DMS53 treated with DMSO at 0.1 percent for 48 hours (cell line): Measurements from ENCODE around the gene NPEPPS.

Experiments used
- DNase-seq: peaks from one replicate; lab custom pipeline; 2025; ENCODE audit not compliant: unreplicated experiment; lab: John Stamatoyannopoulos, UW

Gene NPEPPS

DNA sequence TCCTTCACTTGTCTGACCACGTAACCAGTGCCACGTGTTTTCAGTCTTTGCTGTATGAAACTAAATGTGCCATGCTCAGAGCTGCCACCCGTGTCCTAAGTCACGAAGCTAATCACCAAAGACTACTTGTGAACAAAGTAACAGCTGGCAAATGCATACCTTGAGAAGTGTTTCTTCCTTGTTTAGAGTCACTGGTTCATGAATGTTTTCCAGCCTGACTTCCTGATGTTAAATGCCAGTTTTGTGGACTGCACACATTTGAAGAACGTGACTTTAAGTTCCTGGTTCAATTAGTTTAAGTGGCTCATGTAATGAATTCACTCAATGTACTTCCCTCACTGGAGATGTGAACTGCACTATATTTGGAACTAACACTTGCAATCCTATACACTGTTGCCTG is 98.9 kb downstream of the NPEPPS start:
- DNase-seq = no peak

DNA sequence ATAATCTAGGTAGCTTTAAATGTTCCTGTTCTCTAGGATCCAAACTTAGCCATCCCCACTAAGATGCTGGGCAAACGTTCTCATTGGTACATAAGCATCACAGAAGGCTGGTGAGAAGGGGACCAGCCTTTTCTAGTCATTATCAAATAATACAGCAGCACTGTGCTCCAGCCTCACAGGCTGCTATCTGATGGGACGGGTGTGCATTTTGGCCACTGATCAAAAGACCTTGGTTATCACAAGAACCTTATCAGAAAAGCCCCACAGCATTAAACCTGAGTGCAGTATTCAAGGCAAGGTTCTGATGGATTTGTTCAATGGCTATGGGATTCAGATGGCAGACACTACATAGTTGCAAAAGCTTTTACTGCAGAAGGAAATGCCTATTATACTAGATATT is 99.7 kb downstream of the NPEPPS start:
- no peak for DNase-seq

DNA sequence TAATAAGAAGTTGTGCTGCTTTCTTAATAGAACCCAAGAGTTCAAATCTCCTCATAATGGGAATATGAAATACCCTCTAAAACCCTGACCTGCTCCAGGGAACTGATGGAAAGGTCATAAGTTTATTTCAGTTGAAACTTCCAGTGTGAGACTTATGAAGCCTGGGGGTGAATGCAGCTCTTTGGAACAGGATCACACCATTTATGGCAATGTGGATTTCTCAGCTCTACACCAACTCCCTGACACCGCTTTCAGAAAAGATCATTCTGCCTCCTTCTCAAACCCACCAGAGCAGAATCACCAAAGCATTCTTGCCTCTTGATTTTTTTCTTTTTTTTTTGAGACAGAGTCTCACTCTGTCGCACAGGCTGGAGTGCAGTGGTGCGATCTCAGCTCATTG is 102.1 kb downstream of the NPEPPS start:
- no peak for DNase-seq

DNA sequence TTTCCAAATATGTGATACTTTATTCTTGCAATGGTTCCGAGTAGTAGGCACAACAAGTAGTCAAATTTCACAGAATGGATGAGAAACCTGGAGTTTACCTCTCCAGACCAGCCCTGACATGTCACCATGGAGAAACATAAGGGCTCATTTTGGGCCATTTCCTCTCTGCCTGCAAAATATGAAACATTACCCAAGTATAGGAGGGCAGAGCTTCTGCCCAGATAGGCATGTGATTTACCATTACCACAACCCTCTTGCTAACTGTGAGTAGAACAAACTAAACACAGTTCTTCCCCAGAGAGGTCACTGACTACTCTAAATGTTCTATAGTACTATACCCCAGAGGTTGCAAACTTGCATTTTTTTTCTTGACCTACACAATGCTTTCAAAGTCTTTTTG is 103.1 kb downstream of the NPEPPS start:
- DNase-seq = no peak

DNA sequence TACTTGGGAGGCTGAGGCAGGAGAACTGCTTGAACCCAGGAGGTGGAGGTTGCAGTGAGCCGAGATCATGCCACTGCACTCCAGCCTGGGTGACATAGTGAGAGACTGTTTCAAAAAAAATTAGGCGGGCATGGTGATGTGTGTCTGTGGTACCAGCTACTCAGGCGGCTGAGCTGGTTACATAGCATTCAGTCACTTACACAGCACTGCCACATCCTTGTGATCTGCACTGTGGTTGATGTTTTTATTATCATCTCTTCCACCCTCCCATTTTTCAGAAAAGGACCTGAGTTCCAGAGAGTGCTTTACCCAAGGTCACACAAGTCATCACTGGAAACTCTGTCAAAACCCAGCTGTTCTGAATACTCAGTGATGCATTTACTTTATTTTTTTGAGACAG is 104.0 kb downstream of the NPEPPS start:
- DNase-seq = no peak

DNA sequence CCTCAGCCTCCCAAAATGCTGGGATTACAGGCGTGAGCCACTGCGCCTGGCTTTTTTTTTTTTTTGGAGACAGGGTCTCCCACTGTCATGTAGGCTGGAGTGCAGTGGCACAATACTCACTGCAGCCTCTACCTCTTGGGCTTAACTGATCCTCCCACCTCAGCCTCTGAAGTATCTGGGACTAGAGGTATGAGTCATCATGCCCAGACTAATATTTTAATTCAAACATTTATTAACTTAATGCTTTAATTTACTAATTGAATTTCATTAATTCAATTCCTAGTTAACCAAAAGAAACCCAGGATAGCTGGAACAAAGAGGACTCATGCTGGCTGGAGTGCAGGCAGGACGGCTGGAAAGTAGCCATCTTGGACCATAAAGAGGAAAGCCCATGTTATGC is 104.8 kb downstream of the NPEPPS start:
- no peak for DNase-seq

DNA sequence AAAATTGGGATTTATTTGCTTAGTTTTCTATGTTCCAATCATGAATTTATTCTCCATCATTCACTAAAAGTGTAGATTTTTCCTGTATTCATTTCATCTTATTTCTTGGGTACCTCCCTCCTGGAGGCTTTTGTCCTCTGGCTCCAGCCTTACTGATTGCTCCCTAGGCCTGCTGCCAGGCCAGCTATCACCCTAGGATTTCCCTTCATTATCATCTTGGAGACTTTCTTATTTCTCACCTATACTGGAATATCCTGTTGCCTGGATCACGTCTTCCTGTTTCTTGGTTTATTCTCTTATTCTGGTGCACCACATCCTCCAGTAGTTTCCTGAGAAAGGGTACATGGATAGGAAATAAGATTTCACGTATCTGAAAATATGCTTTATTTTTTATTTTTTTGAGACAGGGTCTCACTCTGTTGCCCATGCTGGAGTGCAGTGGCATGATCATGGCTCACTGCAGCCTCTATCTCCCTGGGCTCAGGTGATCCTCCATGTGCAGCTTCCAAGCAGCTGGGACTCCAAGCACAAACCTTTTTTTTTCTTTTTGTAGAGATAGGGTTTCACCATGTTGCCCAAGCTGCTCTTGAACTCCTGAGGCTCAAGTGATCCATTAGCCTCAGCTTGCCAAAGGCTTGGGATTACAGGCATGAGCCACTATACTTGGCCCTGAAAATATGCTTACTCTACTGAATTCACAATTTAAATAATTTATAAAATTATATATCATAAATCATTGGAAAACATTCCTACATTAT is 105.5 kb downstream of the NPEPPS start:
- DNase-seq = no peak

DNA sequence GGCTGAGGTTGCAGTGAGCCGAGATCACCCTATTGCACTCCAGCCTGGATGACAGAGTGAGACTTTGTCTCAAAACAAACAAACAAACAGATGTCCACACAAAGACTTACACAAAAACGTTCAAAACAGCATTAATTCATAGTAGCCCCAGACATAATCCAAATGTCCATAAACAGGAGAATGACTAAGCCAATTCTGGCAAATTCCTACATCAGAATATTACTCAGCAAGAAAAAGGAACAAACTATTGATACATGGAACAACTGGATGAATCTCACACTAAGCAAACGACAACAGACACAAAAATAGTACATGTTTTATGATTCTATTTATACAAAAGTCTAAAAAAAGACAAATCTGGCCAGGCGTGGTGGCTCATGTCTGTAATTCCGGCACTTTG is 108.0 kb downstream of the NPEPPS start:
- DNase-seq = no peak

DNA sequence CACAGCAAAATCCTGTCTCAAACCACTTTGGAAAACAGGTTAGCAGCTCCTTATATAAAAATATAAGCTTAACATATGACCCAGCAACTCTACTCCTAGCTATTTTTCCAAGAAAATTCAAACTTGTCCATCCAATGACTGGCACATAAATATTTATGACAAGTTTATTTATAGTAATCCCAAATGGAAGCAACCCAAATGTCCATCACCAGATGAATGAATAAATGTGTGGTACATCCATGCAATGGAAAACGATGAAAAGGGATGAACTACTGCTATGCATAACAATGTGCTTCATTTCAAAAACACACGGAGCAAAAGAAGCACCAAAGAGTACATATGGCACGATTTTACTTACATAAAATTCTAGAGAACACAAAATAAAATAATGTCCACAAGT is 109.2 kb downstream of the NPEPPS start:
- no peak for DNase-seq

DNA sequence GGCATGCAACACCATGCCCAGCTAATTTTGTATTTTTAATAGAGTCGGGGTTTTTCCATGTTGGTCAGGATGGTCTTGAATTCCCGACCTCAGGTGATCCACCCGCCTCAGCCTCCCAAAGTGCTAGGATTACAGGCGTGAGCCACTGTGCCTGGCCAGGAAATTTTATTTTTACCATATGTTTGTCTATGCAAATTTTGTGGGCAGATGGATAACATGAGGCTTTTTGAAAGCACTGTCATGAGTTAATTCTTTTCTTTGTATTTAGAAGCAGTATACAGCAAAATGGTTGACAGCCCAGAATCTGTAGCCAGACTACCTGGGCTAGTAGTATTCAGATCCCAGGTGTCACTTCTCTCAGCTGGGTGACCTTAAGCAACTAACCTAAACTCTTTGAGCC is 110.3 kb downstream of the NPEPPS start:
- no peak for DNase-seq

DNA sequence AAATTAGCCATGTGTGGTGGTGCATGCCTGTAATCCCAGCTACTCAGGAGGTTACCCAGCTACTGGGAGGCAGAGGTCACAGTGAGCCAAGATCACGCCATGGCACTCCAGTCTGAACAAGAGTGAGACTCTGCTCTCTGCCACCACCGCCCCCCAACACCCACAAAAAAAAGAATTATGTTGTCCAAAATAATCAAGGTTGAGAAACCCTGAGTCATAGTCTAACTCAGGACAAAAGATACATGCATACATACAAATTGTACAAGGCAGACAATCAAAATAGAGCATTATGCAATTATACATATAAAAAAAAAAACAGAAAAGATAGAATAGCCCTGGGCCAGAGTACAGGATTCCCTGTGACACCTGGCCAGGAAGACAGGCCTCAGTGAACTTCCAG is 112.2 kb downstream of the NPEPPS start:
- DNase-seq = no peak

DNA sequence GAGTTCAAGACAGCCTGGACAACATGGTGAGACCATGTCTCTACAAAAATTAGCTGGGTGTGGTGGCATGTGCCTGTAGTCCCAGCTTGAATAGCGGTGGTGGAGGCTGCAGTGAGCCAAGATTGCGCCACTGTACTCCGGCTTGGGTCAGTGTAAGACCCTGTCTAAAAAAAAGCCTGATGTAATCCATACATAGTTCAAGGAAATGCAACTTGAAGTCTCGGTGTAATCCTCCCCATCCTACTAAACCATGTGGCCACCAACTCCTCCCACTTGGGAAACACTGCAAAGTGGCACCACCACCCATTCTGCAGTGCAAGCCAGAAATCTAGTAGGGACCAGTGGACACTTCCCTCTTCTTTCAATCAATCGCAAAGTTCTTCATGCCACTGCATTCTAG is 113.4 kb downstream of the NPEPPS start:
- no peak for DNase-seq

DNA sequence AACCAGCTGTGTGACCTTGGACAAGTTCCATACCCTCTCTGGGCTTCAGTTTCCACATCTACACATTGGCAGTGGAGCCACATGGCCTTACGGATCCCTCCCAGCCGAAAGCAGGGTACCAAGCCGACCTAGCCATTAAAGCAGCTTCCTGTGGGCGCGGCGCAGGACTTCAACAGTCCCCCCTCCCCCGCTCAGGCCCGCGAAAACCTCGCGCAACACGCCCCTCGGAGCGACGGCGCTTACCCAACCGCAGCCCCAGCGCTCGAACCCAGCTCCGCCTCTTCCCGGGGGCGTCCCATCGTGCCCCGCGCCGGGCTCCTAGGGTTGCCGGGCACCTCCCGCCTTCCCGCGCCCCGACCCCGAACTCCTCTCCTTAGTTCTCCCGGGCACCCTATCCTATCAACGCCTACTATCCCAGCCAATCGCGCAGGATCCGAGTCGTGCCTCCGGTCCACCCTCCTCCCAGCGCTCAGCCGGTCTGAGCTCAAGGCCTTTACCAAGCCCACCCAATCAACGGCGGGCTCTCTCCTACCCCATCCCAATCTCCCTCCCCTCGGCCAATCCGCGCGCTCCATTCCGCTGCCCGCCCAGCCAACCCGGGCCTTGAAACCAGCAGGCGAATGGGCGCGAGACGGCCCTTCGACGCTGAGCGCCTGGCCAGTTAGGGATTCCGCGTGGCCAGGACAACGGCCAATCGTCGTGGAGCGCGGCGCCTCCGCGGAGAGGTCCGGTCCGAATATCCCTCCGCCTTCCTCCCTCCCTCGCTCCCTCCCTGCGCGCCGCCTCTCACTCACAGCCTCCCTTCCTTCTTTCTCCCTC is 118.5 kb downstream of the NPEPPS start, which contains the start of gene KPNB1:
TSS of gene KPNB1 (plus strand) at position 767 of the 819 bp plus-strand sequence. CDS start 326 bp downstream, outside the sequence.
- DNase-seq = peak; percentile 100

DNA sequence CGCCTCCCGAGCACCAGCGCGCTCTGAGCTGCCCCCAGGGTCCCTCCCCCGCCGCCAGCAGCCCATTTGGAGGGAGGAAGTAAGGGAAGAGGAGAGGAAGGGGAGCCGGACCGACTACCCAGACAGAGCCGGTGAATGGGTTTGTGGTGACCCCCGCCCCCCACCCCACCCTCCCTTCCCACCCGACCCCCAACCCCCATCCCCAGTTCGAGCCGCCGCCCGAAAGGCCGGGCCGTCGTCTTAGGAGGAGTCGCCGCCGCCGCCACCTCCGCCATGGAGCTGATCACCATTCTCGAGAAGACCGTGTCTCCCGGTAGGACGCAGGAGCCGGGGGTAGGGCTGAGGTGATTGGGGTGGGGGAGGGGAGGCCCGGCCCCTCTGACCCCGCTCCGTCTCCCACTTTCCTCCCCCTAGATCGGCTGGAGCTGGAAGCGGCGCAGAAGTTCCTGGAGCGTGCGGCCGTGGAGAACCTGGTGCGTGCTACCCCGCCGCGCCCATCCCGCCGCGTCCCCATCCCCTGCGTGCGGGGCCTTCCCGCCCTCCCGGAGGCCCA is 119.1 kb downstream of the NPEPPS start:
- peak; percentile 67 for DNase-seq

DNA sequence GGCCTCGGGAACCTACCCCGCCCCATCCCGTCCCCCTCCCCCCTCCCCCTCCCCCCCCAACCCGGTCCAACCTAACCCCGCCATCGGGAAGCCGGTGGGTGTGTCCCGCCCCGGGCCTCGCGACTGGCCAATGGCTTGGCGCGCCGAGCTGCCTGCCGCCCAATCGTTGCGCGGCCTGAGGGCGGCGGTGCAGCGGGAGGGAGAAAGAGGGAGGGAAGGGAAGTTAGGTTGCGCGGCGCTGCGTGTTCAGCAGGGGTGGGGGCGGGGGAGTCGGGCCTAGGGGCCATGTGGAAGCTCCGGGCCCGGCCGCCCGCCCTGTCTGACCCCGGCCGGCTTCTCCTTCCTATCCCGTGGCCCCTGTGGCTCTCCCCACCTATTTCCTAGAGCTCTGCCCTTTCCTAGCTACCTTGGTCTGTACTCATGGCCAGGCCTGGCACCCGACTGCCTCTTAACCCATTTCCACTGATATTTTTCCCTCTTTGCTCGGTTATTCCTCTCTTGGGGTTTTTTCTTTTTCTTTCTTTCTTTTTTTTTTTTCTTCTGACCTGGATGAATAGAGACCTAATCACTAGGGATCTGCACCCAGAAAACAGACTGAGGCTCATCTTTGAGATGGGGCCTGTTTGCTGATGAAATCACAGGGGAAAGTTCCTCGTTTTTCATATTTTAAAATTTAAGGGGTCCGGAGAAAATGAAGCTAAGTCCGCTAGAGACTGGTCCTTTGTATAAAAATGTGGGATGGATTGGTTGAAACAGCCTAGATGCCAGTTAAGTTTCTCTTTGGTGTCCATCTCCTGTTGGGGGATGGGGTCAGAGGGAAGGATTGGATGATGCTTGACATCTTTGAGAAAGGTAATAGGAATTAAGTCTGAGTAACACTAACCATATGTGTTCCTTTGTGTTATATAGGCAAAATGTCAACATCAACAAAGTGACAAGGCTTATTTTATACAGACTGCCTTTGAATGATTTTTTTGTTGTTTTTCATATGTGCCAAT is 119.9 kb downstream of the NPEPPS start:
- peak; percentile 97 for DNase-seq

DNA sequence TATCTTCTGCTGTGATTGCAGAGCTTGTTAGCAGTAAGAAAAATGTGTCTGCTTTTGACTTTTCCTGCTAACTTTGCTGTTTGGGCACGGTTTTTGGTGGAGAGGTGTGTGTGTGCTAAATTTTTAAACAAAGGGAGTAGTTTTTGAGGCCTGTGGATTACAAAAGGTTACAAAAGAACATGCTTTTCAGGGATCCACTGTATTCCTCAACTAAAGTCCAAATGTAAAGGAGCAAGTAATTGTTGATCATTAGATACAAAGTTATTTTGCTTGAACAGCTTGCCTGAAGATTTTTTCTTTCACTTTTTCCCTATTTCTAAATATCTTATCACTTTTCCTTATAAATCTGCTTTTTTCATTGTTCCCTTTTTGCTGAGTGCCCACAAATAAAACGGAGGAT is 120.8 kb downstream of the NPEPPS start:
- no peak for DNase-seq

DNA sequence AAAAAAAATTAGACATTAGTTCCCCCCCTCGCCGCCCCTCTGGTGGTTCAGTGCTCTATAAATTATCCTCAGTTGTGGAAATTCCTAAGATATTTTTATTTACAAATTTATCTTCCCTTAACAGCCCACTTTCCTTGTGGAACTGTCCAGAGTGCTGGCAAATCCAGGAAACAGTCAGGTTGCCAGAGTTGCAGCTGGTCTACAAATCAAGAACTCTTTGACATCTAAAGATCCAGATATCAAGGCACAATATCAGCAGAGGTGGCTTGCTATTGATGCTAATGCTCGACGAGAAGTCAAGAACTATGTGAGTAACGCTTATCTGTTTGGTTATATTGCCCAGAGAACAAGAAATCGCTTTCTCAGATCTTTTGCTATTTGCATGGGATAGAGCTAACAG is 121.7 kb downstream of the NPEPPS start:
- no peak for DNase-seq

DNA sequence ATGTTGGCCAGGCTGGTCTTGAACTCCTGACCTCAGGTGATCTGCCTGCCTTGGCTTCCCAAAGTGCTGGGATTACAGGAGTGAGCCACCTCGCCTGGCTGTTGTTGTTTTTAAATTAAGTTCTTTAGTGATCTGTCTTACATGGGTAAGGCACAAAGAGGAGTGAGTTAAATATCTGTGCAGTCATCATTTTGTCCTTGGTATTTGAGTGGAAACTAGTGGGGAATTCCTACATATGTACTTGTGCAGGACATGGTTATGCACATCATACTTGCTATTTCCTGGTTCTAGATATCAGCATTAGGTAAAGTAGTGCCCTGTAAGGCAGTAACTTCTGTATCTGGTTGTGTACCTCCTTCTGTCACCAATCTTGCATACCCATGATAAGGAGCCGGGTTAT is 122.5 kb downstream of the NPEPPS start:
- no peak for DNase-seq

DNA sequence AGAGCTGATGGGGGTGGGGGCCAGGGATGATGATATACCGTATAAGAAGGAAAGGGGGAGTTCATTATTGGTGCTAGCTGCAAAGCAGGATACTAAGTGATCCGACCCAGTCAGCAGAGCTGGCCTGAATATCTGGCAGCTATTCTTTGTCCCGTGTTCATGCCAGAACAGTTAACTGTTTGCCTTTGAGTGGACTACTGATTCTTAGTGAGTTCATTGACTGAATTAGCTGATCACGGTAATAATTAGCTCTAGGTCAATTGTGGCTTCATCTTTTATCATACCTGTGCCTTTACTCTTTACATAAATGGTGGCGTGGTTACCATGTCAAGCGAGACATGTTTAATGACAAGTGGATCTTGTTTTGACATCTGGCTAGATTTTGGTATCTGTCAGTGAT is 124.1 kb downstream of the NPEPPS start:
- DNase-seq = no peak

DNA sequence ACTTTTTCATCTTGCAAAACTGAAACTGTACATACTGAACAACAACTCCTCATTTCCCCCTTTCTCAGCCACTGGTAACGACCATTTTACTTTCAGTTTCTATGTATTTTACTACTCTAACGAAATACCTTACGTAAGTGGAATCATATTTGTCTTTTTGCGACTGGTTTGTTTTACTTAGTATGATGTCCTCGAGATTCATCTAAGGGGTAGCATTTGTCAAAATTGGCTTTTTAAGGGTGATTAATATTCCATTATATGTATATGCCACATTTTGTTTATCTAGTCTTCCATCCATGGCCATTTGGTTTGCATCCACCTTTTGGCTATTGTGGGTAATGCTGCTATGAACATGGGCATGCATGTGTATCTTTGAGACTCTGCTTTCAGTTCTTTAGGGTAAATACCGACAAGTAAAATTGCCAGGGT is 129.2 kb downstream of the NPEPPS start:
- DNase-seq = no peak
